Heart left ventricle (tissue), 16 donors: ENCODE results near the gene HDAC5. TPM values are rescaled to one million over a fixed set of nuclear protein-coding genes. Genes with fewer than 3 reads are reported as not detected.
"Not testable (repeated sequence)": the region's sequence is repeated elsewhere in the genome, so short reads cannot be mapped to it uniquely, and the experiment has no call there.

ENCODE experiments used
- ATAC-seq, 4 donors: fragments of 200-7000 bp; cut with Tn5 transposase; one replicate each; pipeline ENCODE4 v1.9.1; 2020 to 2022; ENCODE audit warnings: moderate library complexity in 4 of 4, mild to moderate bottlenecking in 3 of 4, moderate number of reproducible peaks in 1 of 4
- DNase-seq, 5 donors: peaks; one replicate each; pipeline ENCODE4 v3.0.0-alpha.2; 2020
- H3K27ac ChIP-seq, 12 donors: fragments of 200-600 bp; sonication (generic) in 4 of 12; one replicate each; pipeline versions ENCODE4 v1.5.0 to v1.8.0; 2016 to 2022; ENCODE audit warnings: mild to moderate bottlenecking in 2 of 12
- H3K27me3 ChIP-seq, 9 donors: fragments of 200-600 bp; sonication (generic) in 2 of 9; one replicate each; pipeline versions ENCODE4 v1.5.1 to v1.8.0; 2016 to 2022; ENCODE audit warnings: mild to moderate bottlenecking in 3 of 9
- H3K36me3 ChIP-seq, 9 donors: fragments of 200-600 bp; sonication (generic) in 2 of 9; one replicate each; pipeline versions ENCODE4 v1.5.0 to v1.8.0; 2018 to 2022; ENCODE audit warnings: mild to moderate bottlenecking in 2 of 9
- H3K4me1 ChIP-seq, 12 donors: fragments of 200-600 bp; sonication (generic) in 4 of 12; one replicate each; pipeline versions ENCODE4 v1.5.0 to v1.8.0; 2016 to 2022; ENCODE audit warnings: mild to moderate bottlenecking in 3 of 12
- H3K4me3 ChIP-seq, 12 donors: fragments of 200-600 bp; sonication (generic) in 4 of 12; one replicate each; pipeline versions ENCODE4 v1.5.0 to v1.8.0; 2017 to 2022; ENCODE audit warnings: mild to moderate bottlenecking in 9 of 12, moderate library complexity in 4 of 12
- H3K9me3 ChIP-seq, 12 donors: fragments of 200-600 bp; sonication (generic) in 4 of 12; one replicate each; pipeline versions ENCODE4 v1.5.0 to v1.8.0; 2016 to 2022; ENCODE audit warnings: mild to moderate bottlenecking in 1 of 12
- CTCF ChIP-seq, 12 donors: fragments of 200-600 bp; sonication (generic) in 4 of 12; IDR thresholded peaks; one replicate each; pipeline versions ENCODE4 v1.5.0 to v1.8.0; 2018 to 2022; ENCODE audit warnings: antibody characterized with exemption in 12 of 12, mild to moderate bottlenecking in 5 of 12
- POLR2A ChIP-seq, 2 donors: fragments of 450-650 bp; IDR thresholded peaks; one replicate each; pipeline ENCODE4 v1.6.1; 2017; ENCODE audit warnings: antibody characterized with exemption in 2 of 2, mild to moderate bottlenecking in 2 of 2, moderate library complexity in 2 of 2
- WGBS, 4 donors: extraction: QIAGEN DNeasy Blood & Tissue Kit in 2 of 4; methylation state at CpG; one replicate each; pipeline versions ENCODE4 v1.1.5 to v1.1.7; 2013 to 2018; 5-methylcytosine and 5-hydroxymethylcytosine counted together
- intact Hi-C, 10 donors: fragments of 100-400 bp; cut with DNase I; formaldehyde crosslinking; loops; one replicate each; pipeline versions ENCODE4 v1.11.1 to v1.14.2; 2022
- polyA plus RNA-seq, 2 donors: library from polyadenylated mRNA; stranded (reverse); fragments of 200-250 nt; gene quantifications; one replicate each; pipeline ENCODE4 v1.2.3, GENCODE V29; 2013
- total RNA-seq, 9 donors: library from RNA; depleted of rRNA in 2 of 9; stranded (reverse); fragments of >200 nt in 2 of 9; fragmentation: NEBNext Ultra II Directional in 3 of 9; extraction: Animal tissue kit (Norgen Biotek cat#: 25700) in 3 of 9; gene quantifications; one replicate each; pipeline versions ENCODE4 v1.1.0 to v1.2.4, GENCODE V29; 2016 to 2023
- donor health status: ischemic (EF 13 %, LVEDD 7.1; RV severe dilation, severe dysfunction).
- donor health status: healthy with polysubstance abuse.
- donor health status: DM: no; HTN: yes; CAD: no.
- donor health status: DM: no; HTN: no; CAD: no.
- donor health status: ischemic (EF 25% LVEDD 6.9; RV normal size, moderate dysfunction).
- donor health status: ischemic (EF 25% LVEDD 5.7; RV mildly dilated, moderate dysfunction).
- donor health status: healthy.
- donor health status: DM: yes; HTN: yes; CAD: no.
- donor health status: ischemic (EF 35%, LVEDD 5.7; RV mildly dilated, moderate dysfunction).
- donor health status: nonischemic (EF 11% LVEDD 7.7; RV severe dilation, severe dysfunction).
- donor health status: DM: yes; HTN: yes; CAD: no.
- donor health status: PGD.
- donor health status: ischemic (EF 29% LVEDD 5.4; RV normal size, mild dysfunction).
- donor health status: nonischemic (EF 23%, LVEDD 6.1; RV moderate dilation, normal function).

The HDAC5 gene
- total and polyA plus RNA-seq, 11 donors = 54.6 to 283 (median 70.1) TPM

- Histone ChIP-seq H3K4me1 (peaks cover 0 to 75% (median 50%) of the 10 kb centered on the region in 12 donors), H3K27me3 (no peaks in the 10 kb centered on the region), H3K9me3 (no peaks in the 10 kb centered on the region), H3K4me3 (peak overlapping the region in 2 of 12 donors; percentile 86 to 100), H3K27ac (peak overlapping the region in 4 of 12 donors; percentile 15 to 98 (median 73)), H3K36me3 (peaks cover 0 to 15% (median 8%) of the 10 kb centered on the region in 9 donors)
- intact Hi-C loops = loop anchor here in 1 of 10 donors (10.0 kb wide), 1 partner anchor 46 kb away; the partner anchor contains the start of gene G6PC3
- no peak for TF ChIP-seq CTCF (IDR thresholded peaks at IDR 0.05)
- TF ChIP-seq POLR2A (IDR thresholded peaks at IDR 0.05) = no peak
- ATAC-seq (no peak), DNase-seq (no peak)
- 35 to 45% (median 40%) methylated on average over 8 to 9 of the region's 9 CpGs for WGBS, 4 donors
Measured at GRCh38 chr17:44120851-44121605, 2.4 kb downstream of the HDAC5 start.

DNA sequence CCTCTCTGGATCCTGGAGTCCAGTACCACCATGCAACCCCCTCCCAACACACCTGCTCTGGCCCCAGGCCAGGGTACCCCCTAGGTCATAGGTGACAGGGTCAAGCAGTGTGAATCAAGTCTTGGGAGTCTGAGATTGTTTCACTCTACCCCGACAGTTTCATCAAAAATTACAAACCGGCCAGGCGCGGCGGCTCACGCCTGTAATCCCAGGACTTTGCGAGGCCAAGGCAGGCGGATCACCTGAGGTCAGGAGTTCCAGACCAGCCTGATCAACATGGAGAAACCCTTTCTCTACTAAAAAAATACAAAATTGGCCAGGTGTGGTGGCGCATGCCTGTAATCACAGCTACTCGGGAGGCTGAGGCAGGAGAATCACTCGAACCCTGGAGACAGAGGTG, 3.2 kb downstream of the HDAC5 start:
- WGBS, 4 donors = 86 to 95% (median 90%) methylated on average over 6 to 11 of the region's 11 CpGs

GRCh38 chr17:44119798-44120197, 3.6 kb downstream of the HDAC5 start:
- Histone ChIP-seq H3K36me3 (peaks cover 0 to 26% (median 19%) of the 10 kb centered on the region in 9 donors), H3K27me3 (no peaks in the 10 kb centered on the region), H3K4me1 (peaks cover 0 to 87% (median 62%) of the 10 kb centered on the region in 12 donors), H3K4me3 (no peak overlapping the region), H3K9me3 (no peaks in the 10 kb centered on the region), H3K27ac (peak overlapping the region in 1 of 12 donors; percentile 13)
- DNase-seq = no peak
- 88 to 93% (median 89%) methylated on average over 2 of the region's 2 CpGs for WGBS, 4 donors
- ATAC-seq = no peak
- TF ChIP-seq CTCF (IDR thresholded peaks at IDR 0.05) (no peak), POLR2A (IDR thresholded peaks at IDR 0.05) (no peak)
- intact Hi-C loops = loop anchor here in 7 of 10 donors (5.0 to 10.0 kb wide), 7 partner anchors 37 to 177 kb away; partner anchors contain the start of genes G6PC3 (in 2 of the 7), PPY (in 2 of the 7), TMEM101 (in 2 of the 7) and NAGS (in 1 of the 7)

More for the DNA sequence above, 3.2 kb downstream of the HDAC5 start:
- not testable (repeated sequence) for DNase-seq, ATAC-seq, H3K27me3 ChIP-seq, H3K4me3 ChIP-seq, H3K9me3 ChIP-seq
- Histone ChIP-seq H3K4me1 (peaks cover 0 to 82% (median 58%) of the 10 kb centered on the region in 12 donors), H3K27ac (peak overlapping the region in 1 of 12 donors; percentile 15), H3K36me3 (peaks cover 0 to 21% (median 14%) of the 10 kb centered on the region in 9 donors)
- intact Hi-C loops = loop anchor here in 1 of 10 donors (10.0 kb wide), 1 partner anchor 45 kb away; the partner anchor contains the start of gene G6PC3

DNA sequence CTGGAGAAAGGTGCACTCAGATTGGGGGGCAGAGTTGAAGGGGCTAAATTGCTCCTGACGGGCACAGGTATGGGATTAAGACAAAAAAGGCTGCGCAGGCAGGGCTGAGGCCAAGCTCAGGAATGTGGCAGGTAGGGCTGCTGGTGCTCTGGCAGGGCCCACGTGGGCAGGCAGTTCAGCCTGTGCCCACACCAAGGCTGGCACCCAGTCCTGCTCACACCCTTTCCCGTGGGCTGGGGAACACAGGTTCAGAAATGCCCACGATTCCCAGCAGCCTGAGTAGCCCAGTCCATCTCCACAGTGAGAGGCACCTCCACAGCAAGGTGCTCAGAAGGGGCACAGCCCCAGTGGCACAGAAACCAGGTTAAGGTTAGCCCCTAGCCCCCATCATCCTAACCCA, 4.4 kb downstream of the HDAC5 start:
- Histone ChIP-seq H3K4me1 (peaks cover 0 to 88% (median 65%) of the 10 kb centered on the region in 12 donors), H3K27me3 (no peaks in the 10 kb centered on the region), H3K36me3 (peaks cover 0 to 34% (median 27%) of the 10 kb centered on the region in 9 donors), H3K9me3 (no peaks in the 10 kb centered on the region), H3K4me3 (no peak overlapping the region), H3K27ac (peak overlapping the region in 2 of 12 donors; percentile 12 to 13)
- TF ChIP-seq CTCF (IDR thresholded peaks at IDR 0.05) = no peak
- TF ChIP-seq POLR2A (IDR thresholded peaks at IDR 0.05) = no peak
- 30 to 54% (median 41%) methylated on average over 4 to 5 of the region's 5 CpGs for WGBS, 4 donors
- intact Hi-C loops = loop anchor here in 6 of 10 donors (5.0 to 10.0 kb wide), 6 partner anchors 37 to 177 kb away; partner anchors contain the start of genes PPY (in 2 of the 6), TMEM101 (in 2 of the 6), G6PC3 (in 1 of the 6) and NAGS (in 1 of the 6)
- DNase-seq (no peak), ATAC-seq (no peak)
